Measurements from ENCODE around the gene ACTN3. TPM values are rescaled to one million over a fixed set of nuclear protein-coding genes. Genes with fewer than 3 reads are reported as not detected.

ACTN3 gene
- total RNA-seq, 6 donors from 2014 or later, result 0.24 TPM; not detected in 5

DNA sequence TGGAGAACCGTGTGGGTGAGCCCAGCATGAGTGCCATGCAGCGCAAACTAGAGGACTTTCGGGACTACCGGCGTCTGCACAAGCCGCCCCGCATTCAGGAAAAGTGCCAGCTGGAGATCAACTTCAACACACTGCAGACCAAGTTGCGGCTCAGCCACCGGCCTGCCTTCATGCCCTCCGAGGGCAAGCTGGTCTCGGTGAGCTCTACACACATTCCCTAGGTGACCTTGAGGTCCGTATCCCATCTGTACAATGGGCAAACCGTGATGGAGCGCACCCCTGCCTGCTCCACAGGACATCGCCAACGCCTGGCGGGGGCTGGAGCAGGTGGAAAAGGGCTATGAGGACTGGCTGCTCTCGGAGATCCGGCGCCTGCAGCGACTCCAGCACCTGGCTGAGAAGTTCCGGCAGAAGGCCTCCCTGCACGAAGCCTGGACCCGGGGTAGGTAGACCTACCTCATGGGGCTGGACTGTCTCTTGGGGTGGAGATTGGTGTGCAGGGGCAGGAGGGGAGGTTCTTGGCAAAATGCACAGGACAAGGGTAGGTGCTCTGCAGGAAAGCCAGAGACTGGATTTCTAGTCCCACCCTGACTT is 11.1 kb downstream of the ACTN3 start:
- 95% methylated on average over 24 of the region's 24 CpGs; no CpG with 5 or more reads in 1 of the 2 donors for WGBS, 2 donors
- no peaks in the 10 kb centered on the region for H3K9me3 ChIP-seq
- TF ChIP-seq POLR2A (IDR thresholded peaks at IDR 0.05) (no peak), POLR2AphosphoS5 (IDR thresholded peaks at IDR 0.05) (no peak)
- TF ChIP-seq, protein P1, sequence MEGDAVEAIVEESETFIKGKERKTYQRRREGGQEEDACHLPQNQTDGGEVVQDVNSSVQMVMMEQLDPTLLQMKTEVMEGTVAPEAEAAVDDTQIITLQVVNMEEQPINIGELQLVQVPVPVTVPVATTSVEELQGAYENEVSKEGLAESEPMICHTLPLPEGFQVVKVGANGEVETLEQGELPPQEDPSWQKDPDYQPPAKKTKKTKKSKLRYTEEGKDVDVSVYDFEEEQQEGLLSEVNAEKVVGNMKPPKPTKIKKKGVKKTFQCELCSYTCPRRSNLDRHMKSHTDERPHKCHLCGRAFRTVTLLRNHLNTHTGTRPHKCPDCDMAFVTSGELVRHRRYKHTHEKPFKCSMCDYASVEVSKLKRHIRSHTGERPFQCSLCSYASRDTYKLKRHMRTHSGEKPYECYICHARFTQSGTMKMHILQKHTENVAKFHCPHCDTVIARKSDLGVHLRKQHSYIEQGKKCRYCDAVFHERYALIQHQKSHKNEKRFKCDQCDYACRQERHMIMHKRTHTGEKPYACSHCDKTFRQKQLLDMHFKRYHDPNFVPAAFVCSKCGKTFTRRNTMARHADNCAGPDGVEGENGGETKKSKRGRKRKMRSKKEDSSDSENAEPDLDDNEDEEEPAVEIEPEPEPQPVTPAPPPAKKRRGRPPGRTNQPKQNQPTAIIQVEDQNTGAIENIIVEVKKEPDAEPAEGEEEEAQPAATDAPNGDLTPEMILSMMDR (IDR thresholded peaks at IDR 0.05), result no peak
- H3K27ac ChIP-seq, result no peak overlapping the region
- H3K27me3 ChIP-seq, result no peaks in the 10 kb centered on the region
- DNase-seq (peak in 1 of 2 donors; percentile 71), ATAC-seq (ENCODE audit: low FRiP score in 2 of 2) (no peak)
- no peak overlapping the region for H3K4me3 ChIP-seq
- no peaks in the 10 kb centered on the region for H3K36me3 ChIP-seq
- peaks cover 8 to 11% (median 9%) of the 10 kb centered on the region in 4 donors for H3K4me1 ChIP-seq

DNA sequence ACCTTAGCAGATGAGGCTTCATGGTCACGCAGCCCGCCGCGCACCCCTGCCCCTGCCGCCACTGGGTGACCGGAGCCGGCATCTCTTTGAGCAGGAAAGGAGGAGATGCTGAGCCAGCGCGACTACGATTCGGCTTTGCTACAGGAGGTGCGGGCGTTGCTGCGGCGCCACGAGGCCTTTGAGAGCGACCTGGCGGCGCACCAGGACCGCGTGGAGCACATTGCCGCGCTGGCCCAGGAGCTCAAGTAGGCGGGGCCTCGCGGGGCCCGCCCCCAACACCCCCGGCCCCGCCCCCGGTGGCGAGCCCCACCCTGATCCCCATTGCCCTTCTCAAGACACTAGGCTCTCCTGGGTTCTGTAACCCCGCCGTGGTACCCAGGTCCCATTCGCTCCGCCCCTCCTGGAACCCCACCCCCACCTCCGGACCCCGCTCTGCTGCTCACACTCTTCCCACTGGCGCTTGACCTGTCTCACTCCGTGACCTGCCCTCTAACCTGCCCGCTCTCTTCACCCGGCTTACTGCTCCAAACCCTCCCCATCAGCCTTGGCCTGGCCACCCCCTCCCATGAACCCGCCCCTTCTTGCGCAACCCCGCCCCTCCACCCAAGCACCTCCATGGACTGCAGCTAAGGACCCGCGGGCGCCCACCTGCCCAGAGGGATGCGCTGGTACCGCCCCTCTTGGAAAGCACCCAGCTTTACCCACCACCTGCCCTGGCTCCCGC is 12.6 kb downstream of the ACTN3 start:
- Histone ChIP-seq H3K4me3 (peak overlapping the region in 1 of 4 donors; percentile 13), H3K9me3 (no peaks in the 10 kb centered on the region), H3K36me3 (no peaks in the 10 kb centered on the region), H3K27ac (no peak overlapping the region), H3K27me3 (no peaks in the 10 kb centered on the region), H3K4me1 (peaks cover 8 to 11% (median 9%) of the 10 kb centered on the region in 4 donors)
- 6 to 21% methylated on average over 9 to 30 of the region's 50 CpGs for WGBS, 2 donors
- DNase-seq, result peak in 1 of 2 donors; percentile 91
- no peak for TF ChIP-seq POLR2A (IDR thresholded peaks at IDR 0.05)
- TF ChIP-seq, protein P1 (IDR thresholded peaks at IDR 0.05), result no peak
- ATAC-seq (ENCODE audit: low FRiP score in 2 of 2), result peak in 1 of 2 donors; percentile 60

DNA sequence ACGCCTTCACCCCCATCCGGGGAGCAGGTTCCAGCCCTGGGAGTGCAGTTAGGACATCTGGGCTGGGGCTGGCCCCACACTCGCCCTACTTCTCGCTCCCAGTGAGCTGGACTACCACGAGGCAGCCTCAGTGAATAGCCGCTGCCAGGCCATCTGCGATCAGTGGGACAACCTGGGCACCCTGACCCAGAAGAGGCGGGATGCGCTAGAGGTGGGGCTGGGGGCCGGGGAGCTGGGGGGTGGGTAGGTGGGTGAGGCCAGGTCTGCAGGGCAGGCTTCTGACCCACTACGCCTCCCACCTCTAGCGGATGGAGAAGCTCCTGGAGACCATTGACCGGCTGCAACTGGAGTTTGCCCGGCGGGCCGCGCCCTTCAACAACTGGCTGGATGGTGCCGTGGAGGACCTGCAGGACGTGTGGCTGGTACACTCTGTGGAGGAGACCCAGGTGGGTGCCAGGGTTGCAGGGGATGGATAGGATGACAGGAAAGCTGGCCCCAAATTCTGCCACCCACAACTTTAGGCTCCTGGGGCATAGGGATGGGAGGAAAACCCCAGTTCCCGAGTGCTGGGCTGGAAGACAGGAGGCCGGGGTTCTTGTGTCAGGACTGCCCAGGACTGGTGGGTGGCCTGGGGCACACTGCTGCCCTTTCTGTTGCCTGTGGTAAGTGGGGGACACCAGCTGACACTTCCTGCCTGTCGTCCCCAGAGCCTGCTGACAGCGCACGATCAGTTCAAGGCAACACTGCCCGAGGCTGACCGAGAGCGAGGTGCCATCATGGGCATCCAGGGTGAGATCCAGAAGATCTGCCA is 13.4 kb downstream of the ACTN3 start:
- H3K27ac ChIP-seq, result no peak overlapping the region
- 77% methylated on average over 26 of the region's 27 CpGs; no CpG with 5 or more reads in 1 of the 2 donors for WGBS, 2 donors
- TF ChIP-seq, protein P1 (IDR thresholded peaks at IDR 0.05), result no peak
- no peak for TF ChIP-seq POLR2AphosphoS5 (IDR thresholded peaks at IDR 0.05)
- TF ChIP-seq EP300 (IDR thresholded peaks at IDR 0.05), result no peak
- TF ChIP-seq POLR2A (IDR thresholded peaks at IDR 0.05), result no peak
- H3K4me1 ChIP-seq, result peaks cover 8 to 11% (median 9%) of the 10 kb centered on the region in 4 donors
- ATAC-seq (ENCODE audit: low FRiP score in 2 of 2), result no peak
- no peak overlapping the region for H3K4me3 ChIP-seq
- H3K36me3 ChIP-seq, result no peaks in the 10 kb centered on the region
- DNase-seq, result peak in 1 of 2 donors; percentile 75
- no peaks in the 10 kb centered on the region for H3K9me3 ChIP-seq
- no peaks in the 10 kb centered on the region for H3K27me3 ChIP-seq

DNA sequence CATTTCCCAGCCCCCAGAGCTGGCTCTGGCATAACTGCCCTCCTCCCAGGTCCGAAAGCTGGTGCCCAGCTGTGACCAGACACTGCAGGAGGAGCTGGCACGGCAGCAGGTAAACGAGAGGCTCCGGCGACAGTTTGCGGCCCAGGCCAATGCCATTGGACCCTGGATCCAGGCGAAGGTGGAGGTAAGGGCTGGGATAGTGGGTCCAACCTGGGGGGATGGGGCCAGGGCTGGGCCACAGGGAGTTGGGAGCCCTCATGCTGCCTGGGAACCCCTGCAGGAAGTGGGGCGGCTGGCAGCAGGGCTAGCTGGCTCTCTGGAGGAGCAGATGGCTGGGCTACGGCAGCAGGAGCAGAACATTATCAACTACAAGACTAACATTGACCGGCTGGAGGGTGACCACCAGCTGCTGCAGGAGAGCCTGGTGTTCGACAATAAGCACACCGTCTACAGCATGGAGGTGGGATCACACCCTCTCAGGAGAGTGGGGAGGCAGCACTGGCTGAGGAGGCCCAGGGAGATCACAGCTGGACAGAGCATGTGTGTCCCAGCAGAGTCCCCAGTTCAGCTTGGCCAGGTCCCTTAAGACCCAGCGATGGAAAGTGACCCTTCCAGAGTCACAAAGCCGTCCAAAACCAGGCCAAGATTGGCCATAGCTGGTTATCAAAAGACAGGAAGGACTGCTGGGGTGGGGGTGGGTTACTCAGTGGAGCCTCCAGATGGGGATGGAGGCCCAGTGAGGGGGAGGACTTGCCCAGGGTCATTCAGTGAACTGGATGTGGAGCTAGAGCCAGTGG is 14.7 kb downstream of the ACTN3 start:
- Histone ChIP-seq H3K27me3 (no peaks in the 10 kb centered on the region), H3K4me3 (no peak overlapping the region), H3K9me3 (no peaks in the 10 kb centered on the region), H3K4me1 (peaks cover 8 to 11% (median 9%) of the 10 kb centered on the region in 4 donors), H3K27ac (no peak overlapping the region), H3K36me3 (peaks cover 0 to 8% (median 0%) of the 10 kb centered on the region in 4 donors)
- no peak for ATAC-seq (ENCODE audit: low FRiP score in 2 of 2)
- peak in 1 of 2 donors; percentile 77 for DNase-seq
- TF ChIP-seq POLR2A (IDR thresholded peaks at IDR 0.05) (no peak), POLR2AphosphoS5 (IDR thresholded peaks at IDR 0.05) (no peak), EP300 (IDR thresholded peaks at IDR 0.05) (no peak)
- TF ChIP-seq, protein P1 (IDR thresholded peaks at IDR 0.05), result no peak
- 85 to 86% methylated on average over 11 to 12 of the region's 14 CpGs for WGBS, 2 donors
